Osteoblast (primary cell): ENCODE data around the gene CDYL. TPM values are rescaled to one million over a fixed set of nuclear protein-coding genes. Genes with fewer than 3 reads are reported as not detected.
A peak's percentile ranks its signal among the peaks of the same experiment; 100 is the strongest.

Source experiments
- DNase-seq: peaks from one replicate; pipeline ENCODE4 v3.0.0; 2011; ENCODE audit warnings: low spot score, mixed read lengths; ENCODE audit not compliant: insufficient read length; ENCODE audit errors: missing footprints
- H2AFZ ChIP-seq: 2 replicates; pipeline ENCODE4 v1.6.0; 2011; ENCODE audit warnings: mild to moderate bottlenecking, low read length
- H3K27ac ChIP-seq: 2 replicates; pipeline ENCODE4 v1.5.1; 2011; ENCODE audit warnings: mild to moderate bottlenecking, low read depth, low read length, moderate library complexity
- H3K27me3 ChIP-seq: 2 replicates; pipeline ENCODE4 v1.6.0; 2012; ENCODE audit warnings: mild to moderate bottlenecking, control low read depth, inconsistent platforms, low read length, moderate library complexity; ENCODE audit not compliant: insufficient read depth
- H3K36me3 ChIP-seq: 2 replicates; pipeline ENCODE4 v1.5.1; 2011; ENCODE audit warnings: mild to moderate bottlenecking, low read length, control low read depth, moderate library complexity; ENCODE audit not compliant: insufficient read depth
- H3K4me1 ChIP-seq: 2 replicates; pipeline ENCODE4 v1.5.1; 2011; ENCODE audit warnings: mild to moderate bottlenecking, low read length, control low read depth, moderate library complexity; ENCODE audit not compliant: insufficient read depth
- H3K4me2 ChIP-seq: 2 replicates; pipeline ENCODE4 v1.6.0; 2011; ENCODE audit warnings: mild to moderate bottlenecking, low read length; ENCODE audit not compliant: insufficient read depth
- H3K4me3 ChIP-seq: fragments of 200-600 bp; sonication (generic); 3 replicates; pipeline ENCODE4 v1.5.1; 2012; ENCODE audit warnings: mild to moderate bottlenecking, low read length, inconsistent platforms; ENCODE audit not compliant: insufficient read depth
- H3K79me2 ChIP-seq: 2 replicates; pipeline ENCODE4 v1.6.0; 2012; ENCODE audit warnings: mild to moderate bottlenecking, low read length, control low read depth, inconsistent platforms; ENCODE audit not compliant: insufficient read depth
- H3K9me3 ChIP-seq: 2 replicates; pipeline ENCODE4 v1.5.1; 2011; ENCODE audit warnings: low read depth, low read length, control low read depth
- H4K20me1 ChIP-seq: 2 replicates; pipeline ENCODE4 v1.6.0; 2012; ENCODE audit warnings: mild to moderate bottlenecking, low read length, control low read depth; ENCODE audit not compliant: insufficient read depth
- total RNA-seq: library from RNA; depleted of rRNA; stranded (reverse); fragments of >200 nt; gene quantifications from 2 replicates; pipeline ENCODE4 v1.2.3, GENCODE V29; 2012
- TF ChIP-seq, protein P1 (sequence below): IDR thresholded peaks from 2 replicates; pipeline ENCODE4 v1.5.1; 2011; ENCODE audit warnings: mild to moderate bottlenecking, low read depth, low read length, moderate library complexity; ENCODE audit errors: extremely low read depth

CDYL gene
- total RNA-seq, 1 donor = 106 TPM

DNA sequence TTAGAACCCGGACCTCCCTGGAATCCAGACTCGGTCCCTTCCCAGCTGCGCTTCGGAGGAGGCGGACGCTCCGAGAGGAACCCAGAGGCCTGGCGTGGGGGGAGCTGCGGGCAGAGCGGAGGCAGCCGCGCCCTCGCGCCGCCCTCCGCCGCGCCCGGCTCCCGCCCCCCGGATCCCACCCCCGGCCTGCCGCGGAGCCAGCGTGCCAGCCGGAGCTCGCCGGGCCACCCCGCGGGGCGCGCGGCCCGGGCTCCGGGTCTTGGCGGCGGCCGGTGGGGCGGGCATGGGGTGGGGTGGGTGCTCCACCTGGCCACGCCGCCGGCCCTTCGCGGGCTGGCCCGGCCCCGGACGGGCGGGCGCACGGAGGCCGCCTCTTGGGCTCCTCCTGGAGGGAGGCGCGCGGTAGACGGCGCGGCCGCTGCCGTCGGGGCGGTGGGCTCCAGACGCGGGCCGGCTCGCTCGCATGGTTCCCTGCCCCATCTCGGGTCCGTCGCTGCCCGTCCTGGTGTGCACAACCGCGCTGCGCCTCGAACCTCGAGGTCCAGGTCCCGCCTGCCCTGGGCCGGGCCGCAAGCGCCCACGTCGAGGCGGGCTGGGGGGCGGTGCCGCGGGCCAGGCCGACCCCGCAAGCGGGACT is 592 bp upstream of the CDYL start:
- H3K9me3 ChIP-seq = no peaks in the 10 kb centered on the region
- peak; percentile 97 for DNase-seq
- peaks cover 7% of the 10 kb centered on the region for H3K4me1 ChIP-seq
- TF ChIP-seq, protein P1, sequence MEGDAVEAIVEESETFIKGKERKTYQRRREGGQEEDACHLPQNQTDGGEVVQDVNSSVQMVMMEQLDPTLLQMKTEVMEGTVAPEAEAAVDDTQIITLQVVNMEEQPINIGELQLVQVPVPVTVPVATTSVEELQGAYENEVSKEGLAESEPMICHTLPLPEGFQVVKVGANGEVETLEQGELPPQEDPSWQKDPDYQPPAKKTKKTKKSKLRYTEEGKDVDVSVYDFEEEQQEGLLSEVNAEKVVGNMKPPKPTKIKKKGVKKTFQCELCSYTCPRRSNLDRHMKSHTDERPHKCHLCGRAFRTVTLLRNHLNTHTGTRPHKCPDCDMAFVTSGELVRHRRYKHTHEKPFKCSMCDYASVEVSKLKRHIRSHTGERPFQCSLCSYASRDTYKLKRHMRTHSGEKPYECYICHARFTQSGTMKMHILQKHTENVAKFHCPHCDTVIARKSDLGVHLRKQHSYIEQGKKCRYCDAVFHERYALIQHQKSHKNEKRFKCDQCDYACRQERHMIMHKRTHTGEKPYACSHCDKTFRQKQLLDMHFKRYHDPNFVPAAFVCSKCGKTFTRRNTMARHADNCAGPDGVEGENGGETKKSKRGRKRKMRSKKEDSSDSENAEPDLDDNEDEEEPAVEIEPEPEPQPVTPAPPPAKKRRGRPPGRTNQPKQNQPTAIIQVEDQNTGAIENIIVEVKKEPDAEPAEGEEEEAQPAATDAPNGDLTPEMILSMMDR = no peak
- peaks cover 34% of the 10 kb centered on the region for H3K79me2 ChIP-seq
- peaks cover 16% of the 10 kb centered on the region for H3K27me3 ChIP-seq
- peaks cover 4% of the 10 kb centered on the region for H4K20me1 ChIP-seq
- H3K36me3 ChIP-seq = no peaks in the 10 kb centered on the region
- H3K4me3 ChIP-seq = peak overlapping the region; percentile 66
- H3K27ac ChIP-seq = no peak overlapping the region
- H3K4me2 ChIP-seq = peak overlapping the region; percentile 68
- peak overlapping the region; percentile 85 for H2AFZ ChIP-seq

DNA sequence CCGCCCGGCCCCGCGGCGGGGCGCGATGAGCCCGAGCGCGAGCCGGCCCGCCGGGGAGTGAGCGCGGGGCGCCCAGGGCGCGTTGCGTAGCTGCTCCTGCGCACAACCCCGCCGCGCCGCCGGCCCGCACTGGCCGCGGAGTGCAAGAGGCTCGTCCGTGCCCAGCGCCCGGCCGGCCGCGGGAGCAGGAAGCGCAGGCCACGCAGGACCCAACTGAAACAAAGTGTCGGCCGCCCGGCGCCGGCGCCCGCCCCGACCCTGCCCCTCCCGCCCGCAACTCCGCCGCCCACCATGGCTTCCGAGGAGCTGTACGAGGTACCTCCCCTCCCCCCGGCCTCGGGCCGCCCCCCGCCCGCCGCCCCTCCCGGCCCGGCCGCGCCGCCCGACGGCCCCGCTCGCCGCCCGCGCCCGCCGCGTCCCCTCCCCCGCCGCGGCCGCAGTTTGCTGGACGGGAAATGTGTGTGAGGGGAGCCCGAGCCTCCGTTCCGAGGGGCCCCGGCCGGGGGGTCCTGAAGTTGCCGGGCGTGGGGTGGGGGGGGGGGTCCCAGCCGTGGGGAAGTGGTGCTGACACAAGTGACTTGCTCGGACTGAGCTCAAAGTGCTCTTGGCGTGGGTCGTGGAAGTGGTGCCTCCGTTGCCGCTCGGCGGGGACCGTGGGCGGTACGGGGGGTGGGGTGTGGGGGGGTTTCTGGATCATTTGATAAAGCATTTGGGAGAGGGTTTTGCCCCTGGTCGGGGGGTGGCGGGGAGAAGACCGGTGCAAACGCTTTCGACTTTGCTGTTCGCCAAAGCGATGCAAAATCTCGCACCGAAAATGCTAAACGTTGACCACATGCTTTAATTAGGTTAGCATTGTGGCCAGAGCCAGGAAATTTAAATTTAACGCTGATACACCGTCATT is 539 bp downstream of the CDYL start:
- peaks cover 16% of the 10 kb centered on the region for H3K27me3 ChIP-seq
- peak overlapping the region; percentile 71 for H2AFZ ChIP-seq
- peak overlapping the region; percentile 74 for H3K4me3 ChIP-seq
- TF ChIP-seq, protein P1 = no peak
- peak overlapping the region; percentile 85 for H3K4me2 ChIP-seq
- H3K79me2 ChIP-seq = peaks cover 45% of the 10 kb centered on the region
- peak; percentile 88 for DNase-seq
- H3K4me1 ChIP-seq = peaks cover 8% of the 10 kb centered on the region
- H3K36me3 ChIP-seq = no peaks in the 10 kb centered on the region
- no peaks in the 10 kb centered on the region for H3K9me3 ChIP-seq
- H4K20me1 ChIP-seq = peaks cover 16% of the 10 kb centered on the region
- no peak overlapping the region for H3K27ac ChIP-seq

DNA sequence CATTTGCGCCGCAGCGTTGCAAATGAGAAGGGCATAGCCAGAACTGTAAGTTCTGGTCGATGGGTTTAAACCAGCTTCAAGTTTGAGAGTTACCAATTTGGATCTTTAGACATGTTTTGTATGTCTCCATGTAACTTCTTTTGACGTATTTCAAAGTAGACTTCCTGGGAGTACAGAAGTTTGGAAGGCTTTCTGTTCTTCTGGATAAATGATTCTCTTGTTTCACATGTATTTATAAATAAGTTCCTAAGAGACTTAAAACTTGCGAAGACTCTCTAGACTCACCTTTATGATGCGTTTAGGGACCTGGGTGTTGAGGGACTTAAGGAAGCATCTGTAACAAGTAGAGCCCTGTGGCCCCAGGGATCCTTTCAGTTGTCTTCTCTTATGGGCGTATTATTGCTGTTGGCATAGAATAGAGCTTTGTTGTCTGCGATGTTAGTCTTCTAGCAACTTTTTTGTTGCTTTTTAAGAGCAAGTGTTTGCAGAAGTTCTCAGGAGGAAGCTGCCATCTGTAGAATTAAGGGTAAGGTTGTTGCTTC is 1.3 kb downstream of the CDYL start:
- Histone ChIP-seq H3K27me3 (peaks cover 12% of the 10 kb centered on the region), H3K4me3 (peak overlapping the region; percentile 74), H3K27ac (no peak overlapping the region), H3K36me3 (no peaks in the 10 kb centered on the region), H3K79me2 (peaks cover 53% of the 10 kb centered on the region), H2AFZ (peak overlapping the region; percentile 71), H4K20me1 (peaks cover 16% of the 10 kb centered on the region), H3K4me1 (peaks cover 8% of the 10 kb centered on the region), H3K4me2 (peak overlapping the region; percentile 85), H3K9me3 (no peaks in the 10 kb centered on the region)
- TF ChIP-seq, protein P1 = no peak
- DNase-seq = no peak

DNA sequence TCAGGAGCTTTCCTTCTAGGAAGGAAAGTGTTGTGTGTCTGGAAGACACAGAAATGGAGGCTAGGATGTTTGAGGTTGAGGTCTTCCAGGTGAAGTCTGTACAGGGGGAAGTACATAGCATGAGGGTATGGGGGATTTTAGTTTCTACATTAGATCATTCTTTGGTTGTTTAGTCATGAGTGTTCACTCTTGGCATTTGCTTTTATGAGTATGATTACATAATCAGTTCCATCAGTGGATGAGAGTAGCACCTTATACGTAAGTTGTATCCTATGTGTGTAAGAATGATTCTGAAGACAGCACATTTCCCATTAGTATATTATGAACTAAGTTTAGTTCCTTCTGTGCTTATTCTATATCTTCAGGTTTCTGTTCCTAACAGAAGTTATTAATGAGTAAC is 1.9 kb downstream of the CDYL start:
- Histone ChIP-seq H3K27ac (no peak overlapping the region), H2AFZ (no peak overlapping the region), H3K4me1 (peaks cover 8% of the 10 kb centered on the region), H3K9me3 (no peaks in the 10 kb centered on the region), H3K79me2 (peaks cover 58% of the 10 kb centered on the region), H4K20me1 (peaks cover 16% of the 10 kb centered on the region), H3K4me3 (peak overlapping the region; percentile 74), H3K36me3 (no peaks in the 10 kb centered on the region), H3K4me2 (peak overlapping the region; percentile 85), H3K27me3 (peaks cover 8% of the 10 kb centered on the region)
- no peak for DNase-seq
- TF ChIP-seq, protein P1 = no peak
